ENCODE data around the gene ATP6V0D1.

The ATP6V0D1 gene

DNA sequence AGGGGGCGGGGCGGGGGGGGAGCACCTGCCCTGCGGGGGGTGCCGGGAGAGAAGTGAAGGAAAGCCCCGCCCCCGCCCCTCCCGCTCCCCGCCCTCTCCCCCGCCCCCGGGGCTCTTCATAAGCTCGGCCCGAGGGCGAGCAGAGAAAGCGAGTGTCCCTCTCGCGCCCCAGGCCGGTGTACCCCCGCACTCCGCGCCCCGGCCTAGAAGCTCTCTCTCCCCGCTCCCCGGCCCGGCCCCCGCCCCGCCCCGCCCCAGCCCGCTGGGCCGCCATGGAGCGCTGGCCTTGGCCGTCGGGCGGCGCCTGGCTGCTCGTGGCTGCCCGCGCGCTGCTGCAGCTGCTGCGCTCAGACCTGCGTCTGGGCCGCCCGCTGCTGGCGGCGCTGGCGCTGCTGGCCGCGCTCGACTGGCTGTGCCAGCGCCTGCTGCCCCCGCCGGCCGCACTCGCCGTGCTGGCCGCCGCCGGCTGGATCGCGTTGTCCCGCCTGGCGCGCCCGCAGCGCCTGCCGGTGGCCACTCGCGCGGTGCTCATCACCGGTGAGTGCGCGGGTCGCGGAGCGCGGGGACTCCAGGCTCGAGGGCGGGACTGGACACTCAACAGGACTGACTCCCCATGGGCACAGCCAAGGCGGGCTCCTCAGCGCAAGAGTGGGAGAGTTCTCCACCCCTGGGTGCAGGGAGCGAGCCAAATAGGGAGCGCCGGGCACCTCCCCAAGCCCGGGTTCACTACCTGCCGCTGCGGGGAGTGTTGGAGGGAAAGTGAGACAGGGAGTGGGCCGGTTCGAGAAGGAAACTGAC lies 49.8 kb downstream of the ATP6V0D1 start, which contains the start of gene HSD11B2:
Gene HSD11B2 (plus strand): TSS at position 145 of the 798 bp plus-strand sequence. CDS start 128 bp downstream, at position 273.
- peak; percentile 21 for DNase-seq (ENCODE audit: low read depth)
- peak within 1 kb of the TSS; percentile 17 for H3K4me3 ChIP-seq (ENCODE audit: low read length)
- TF ChIP-seq, protein P1, sequence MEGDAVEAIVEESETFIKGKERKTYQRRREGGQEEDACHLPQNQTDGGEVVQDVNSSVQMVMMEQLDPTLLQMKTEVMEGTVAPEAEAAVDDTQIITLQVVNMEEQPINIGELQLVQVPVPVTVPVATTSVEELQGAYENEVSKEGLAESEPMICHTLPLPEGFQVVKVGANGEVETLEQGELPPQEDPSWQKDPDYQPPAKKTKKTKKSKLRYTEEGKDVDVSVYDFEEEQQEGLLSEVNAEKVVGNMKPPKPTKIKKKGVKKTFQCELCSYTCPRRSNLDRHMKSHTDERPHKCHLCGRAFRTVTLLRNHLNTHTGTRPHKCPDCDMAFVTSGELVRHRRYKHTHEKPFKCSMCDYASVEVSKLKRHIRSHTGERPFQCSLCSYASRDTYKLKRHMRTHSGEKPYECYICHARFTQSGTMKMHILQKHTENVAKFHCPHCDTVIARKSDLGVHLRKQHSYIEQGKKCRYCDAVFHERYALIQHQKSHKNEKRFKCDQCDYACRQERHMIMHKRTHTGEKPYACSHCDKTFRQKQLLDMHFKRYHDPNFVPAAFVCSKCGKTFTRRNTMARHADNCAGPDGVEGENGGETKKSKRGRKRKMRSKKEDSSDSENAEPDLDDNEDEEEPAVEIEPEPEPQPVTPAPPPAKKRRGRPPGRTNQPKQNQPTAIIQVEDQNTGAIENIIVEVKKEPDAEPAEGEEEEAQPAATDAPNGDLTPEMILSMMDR (conservative IDR thresholded peaks at IDR 0.05; ENCODE audit: low read depth, low read length), result no peak

DNA sequence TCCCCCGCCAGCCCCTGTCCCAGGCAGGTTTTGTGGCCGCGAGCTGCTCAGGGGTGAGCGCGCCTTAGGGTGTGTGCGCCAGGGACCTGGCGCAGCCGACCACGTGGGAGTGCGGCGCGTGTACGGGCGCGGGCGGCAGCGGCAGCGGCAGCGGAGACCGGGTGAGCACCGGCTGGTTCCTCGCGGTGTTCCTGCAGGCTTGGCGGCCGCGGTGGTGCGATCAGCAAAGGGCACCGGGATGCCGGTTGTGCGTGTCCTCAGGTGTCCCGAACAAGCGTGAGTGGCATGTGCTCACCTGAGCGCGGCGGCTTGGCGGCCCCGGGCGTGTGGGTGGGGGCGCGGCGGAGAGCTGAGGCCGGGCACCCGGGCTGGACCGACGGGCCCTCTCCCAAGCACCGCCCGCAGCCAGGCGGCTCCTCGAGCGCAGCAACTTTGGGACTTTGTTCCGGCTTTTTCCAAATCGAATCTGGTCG lies 50.4 kb downstream of the ATP6V0D1 start:
- TF ChIP-seq, protein P1 (conservative IDR thresholded peaks at IDR 0.05; ENCODE audit: low read depth, low read length), result no peak
- peak overlapping the region; percentile 4 for H3K4me3 ChIP-seq (ENCODE audit: low read length)
- DNase-seq (ENCODE audit: low read depth), result no peak

DNA sequence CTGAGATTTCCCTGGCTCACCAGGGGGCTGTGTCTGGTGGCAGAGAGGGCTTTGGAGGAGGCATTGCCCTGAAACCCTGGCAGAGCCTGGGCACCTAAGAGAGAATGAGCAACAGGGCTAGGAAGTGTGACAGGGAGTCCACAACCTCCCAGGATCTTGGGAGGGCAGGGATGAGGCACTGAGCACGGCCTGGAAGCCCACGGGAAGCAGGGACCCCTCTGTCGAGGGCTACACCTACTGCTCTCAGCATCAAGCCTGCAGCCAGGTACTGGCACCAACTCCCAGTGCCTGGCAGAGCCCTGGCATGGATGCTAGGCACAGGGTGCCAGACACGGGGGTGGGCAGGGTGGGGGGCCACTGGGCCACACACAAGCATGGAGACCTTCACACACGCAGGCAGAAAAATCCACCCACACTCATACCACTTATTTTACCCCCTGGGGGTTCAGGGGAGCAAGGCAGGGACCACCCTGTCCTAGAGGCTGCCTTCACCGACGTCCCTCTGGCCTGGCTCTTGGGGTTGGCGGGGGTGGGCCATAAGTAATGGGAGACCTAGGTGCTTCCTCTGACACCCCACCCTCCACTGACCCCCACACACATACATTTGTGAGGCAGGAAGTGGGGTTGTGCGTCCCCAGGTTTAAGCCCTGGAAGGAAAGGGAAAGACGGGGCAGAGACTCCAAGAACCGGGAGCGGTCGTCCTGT lies 51.0 kb downstream of the ATP6V0D1 start:
- TF ChIP-seq, protein P1 (conservative IDR thresholded peaks at IDR 0.05; ENCODE audit: low read depth, low read length), result no peak
- no peak overlapping the region for H3K4me3 ChIP-seq (ENCODE audit: low read length)
- DNase-seq (ENCODE audit: low read depth), result no peak

DNA sequence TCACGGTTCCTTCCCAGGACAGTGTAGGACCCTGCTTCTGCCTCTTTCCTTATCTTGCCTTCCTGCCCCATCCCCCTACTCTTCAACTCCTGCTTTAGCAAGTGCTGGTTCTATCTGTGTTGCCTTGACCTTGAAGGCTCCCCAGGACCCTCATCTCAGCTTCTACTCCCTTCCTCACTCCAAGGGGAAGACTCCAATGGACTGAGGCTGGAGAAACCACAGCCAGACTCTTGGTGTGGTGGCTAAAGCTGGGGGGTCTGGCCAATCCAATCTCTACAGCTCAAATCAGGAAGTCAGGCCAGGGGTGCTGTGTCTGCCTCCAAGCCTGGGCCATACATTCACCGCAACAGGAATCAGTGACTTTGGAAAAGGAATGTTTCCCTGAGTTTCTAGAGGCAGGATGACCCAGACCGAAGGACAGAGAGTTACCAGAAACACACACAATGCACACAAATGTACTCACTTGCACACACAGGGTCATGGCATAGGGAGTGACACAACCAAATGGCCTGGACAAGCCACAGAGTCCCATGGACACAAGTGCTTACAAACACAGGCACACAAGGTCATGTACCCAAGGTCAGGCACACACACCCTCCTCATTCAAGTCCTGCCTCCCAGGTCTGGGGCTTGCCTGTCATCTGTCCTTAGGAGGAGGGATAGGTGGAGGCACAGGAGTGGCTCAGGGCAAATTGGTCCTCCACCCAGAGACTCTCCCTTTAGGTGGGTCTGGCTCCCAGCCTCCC lies 51.7 kb downstream of the ATP6V0D1 start:
- H3K4me3 ChIP-seq (ENCODE audit: low read length), result no peak overlapping the region
- no peak for DNase-seq (ENCODE audit: low read depth)
- TF ChIP-seq, protein P1 (conservative IDR thresholded peaks at IDR 0.05; ENCODE audit: low read depth, low read length), result no peak

DNA sequence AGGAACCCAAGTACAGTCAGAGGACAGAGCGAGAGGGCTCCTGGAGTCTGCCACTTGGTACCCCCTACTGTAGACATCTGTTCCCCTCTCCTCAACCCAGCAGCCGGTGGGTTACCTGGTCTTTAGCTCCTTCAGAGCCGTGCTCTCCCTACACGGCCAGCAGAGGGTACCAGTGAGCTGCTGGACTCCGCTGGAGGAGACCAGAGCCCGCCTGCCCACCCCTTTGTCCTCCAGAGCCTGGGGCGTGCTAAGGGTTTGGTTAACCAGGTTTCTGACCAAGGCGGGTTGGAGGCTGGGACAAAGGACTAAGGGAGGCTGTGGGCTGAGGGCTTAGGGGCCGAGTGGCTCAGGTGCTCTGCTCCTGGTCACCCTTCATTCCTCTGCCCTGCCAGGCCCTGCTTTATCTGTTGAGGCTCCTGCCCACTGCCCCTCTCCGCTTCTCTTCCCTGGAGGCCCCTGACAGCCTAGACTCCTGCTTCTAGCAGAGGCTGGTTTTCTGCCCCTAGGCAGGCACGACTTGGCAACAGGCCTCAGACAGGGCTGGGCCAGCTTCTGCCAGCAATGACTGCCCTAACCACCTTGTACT lies 52.7 kb downstream of the ATP6V0D1 start:
- TF ChIP-seq, protein P1 (conservative IDR thresholded peaks at IDR 0.05; ENCODE audit: low read depth, low read length), result peak; percentile 96
- H3K4me3 ChIP-seq (ENCODE audit: low read length), result no peak overlapping the region
- peak; percentile 22 for DNase-seq (ENCODE audit: low read depth)

DNA sequence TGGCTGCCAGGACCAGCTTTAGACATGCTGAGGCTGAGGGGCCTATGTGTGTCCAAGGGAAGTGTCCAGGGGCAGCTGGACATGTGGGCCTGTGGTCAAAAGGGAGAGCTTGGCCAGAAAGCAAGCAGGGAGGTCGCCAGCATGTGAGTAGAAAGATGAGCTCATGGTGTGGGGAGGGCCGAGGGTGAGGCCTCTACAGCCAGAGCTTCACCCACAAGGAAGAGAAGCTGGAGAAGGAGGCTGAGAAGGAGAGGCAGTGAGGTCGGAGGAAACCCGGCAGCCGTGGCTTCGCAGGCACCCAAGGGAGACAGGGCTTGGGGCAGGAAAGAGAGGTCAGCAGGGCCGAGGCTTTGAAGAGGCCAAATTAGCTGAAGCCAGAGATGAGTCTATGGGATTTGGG lies 54.0 kb downstream of the ATP6V0D1 start:
- TF ChIP-seq, protein P1 (conservative IDR thresholded peaks at IDR 0.05; ENCODE audit: low read depth, low read length), result no peak
- H3K4me3 ChIP-seq (ENCODE audit: low read length), result no peak overlapping the region
- DNase-seq (ENCODE audit: low read depth), result no peak

All from retinal pigment epithelial cell (primary cell).